Measurements from ENCODE around the gene RUBCNL.
"Not testable (repeated sequence)": the region's sequence is repeated elsewhere in the genome, so short reads cannot be mapped to it uniquely, and the experiment has no call there.

RUBCNL gene

GRCh38 chr13:46387064-46387851, at the start of gene RUBCNL:
Gene RUBCNL, minus strand, starts transcription at chr13:46387252. Its CDS starts 14,777 bp downstream, at chr13:46372475.
- no peak for DNase-seq

GRCh38 chr13:46429558-46429957, 42.5 kb upstream of the RUBCNL start:
- not testable (repeated sequence) for DNase-seq

- DNase-seq, result no peak
These were observed 18.4 kb upstream of the RUBCNL start for GRCh38 chr13:46405457-46405856.

- no peak for DNase-seq
These were observed 17.7 kb upstream of the RUBCNL start for GRCh38 chr13:46404733-46405100.

- DNase-seq, result no peak
These were observed 17.0 kb upstream of the RUBCNL start for GRCh38 chr13:46403851-46404732.

- DNase-seq, result no peak
These were observed 15.1 kb upstream of the RUBCNL start for GRCh38 chr13:46402178-46402577.

- DNase-seq, result no peak
These were observed 14.4 kb upstream of the RUBCNL start for GRCh38 chr13:46401432-46401831.

GRCh38 chr13:46396341-46396740, 9.3 kb upstream of the RUBCNL start:
- DNase-seq, result no peak

GRCh38 chr13:46392967-46393366, 5.9 kb upstream of the RUBCNL start:
- DNase-seq, result no peak

- DNase-seq, result no peak
These were observed 2.7 kb upstream of the RUBCNL start for GRCh38 chr13:46389457-46390451.

- DNase-seq, result no peak
These were observed 1.8 kb upstream of the RUBCNL start for GRCh38 chr13:46388846-46389245.

GRCh38 chr13:46388308-46388707, 1.3 kb upstream of the RUBCNL start:
- no peak for DNase-seq

- no peak for DNase-seq
These were observed 524 bp downstream of the RUBCNL start for GRCh38 chr13:46386392-46387063.

GRCh38 chr13:46385946-46386345, 1.1 kb downstream of the RUBCNL start:
- no peak for DNase-seq

GRCh38 chr13:46383383-46383782, 3.7 kb downstream of the RUBCNL start:
- DNase-seq, result no peak

GRCh38 chr13:46382224-46382623, 4.8 kb downstream of the RUBCNL start:
- DNase-seq, result no peak

GRCh38 chr13:46380242-46380641, 6.8 kb downstream of the RUBCNL start:
- no peak for DNase-seq

- DNase-seq, result no peak
These were observed 7.4 kb downstream of the RUBCNL start for GRCh38 chr13:46379611-46380010.

GRCh38 chr13:46378411-46378810, 8.6 kb downstream of the RUBCNL start:
- no peak for DNase-seq

GRCh38 chr13:46377554-46377953, 9.5 kb downstream of the RUBCNL start:
- no peak for DNase-seq

GRCh38 chr13:46374710-46375109, 12.3 kb downstream of the RUBCNL start:
- no peak for DNase-seq

- DNase-seq, result no peak
These were observed 13.4 kb downstream of the RUBCNL start for GRCh38 chr13:46373623-46374022.
